Astrocyte (in vitro differentiated cells and primary cell): Measurements from ENCODE around the gene GLB1L2. TPM values are rescaled to one million over a fixed set of nuclear protein-coding genes. Genes with fewer than 3 reads are reported as not detected.

ENCODE experiments used
- DNase-seq: peaks from one replicate; pipeline ENCODE4 v3.0.0-alpha.2; 2010; ENCODE audit warnings: low read depth
- FAIRE-seq: peaks from 2 replicates; lab custom pipeline; 2011; peaks lifted over from hg19 to GRCh38; lab: Jason Lieb, UNC
- H2AFZ ChIP-seq: 2 replicates; pipeline ENCODE4 v1.6.0; 2012; ENCODE audit warnings: low read depth, low read length, inconsistent platforms
- H3K27ac ChIP-seq: 2 replicates; pipeline ENCODE4 v1.5.1; 2011; ENCODE audit warnings: low read depth, low read length, inconsistent platforms
- H3K27me3 ChIP-seq: 2 replicates; pipeline ENCODE4 v1.6.0; 2011; ENCODE audit warnings: low read length, inconsistent platforms; ENCODE audit not compliant: insufficient read depth
- H3K36me3 ChIP-seq: 2 replicates; pipeline ENCODE4 v1.5.1; 2011; ENCODE audit warnings: low read length, inconsistent platforms; ENCODE audit not compliant: insufficient read depth
- H3K4me1 ChIP-seq: 2 replicates; pipeline ENCODE4 v1.5.1; 2011; ENCODE audit warnings: low read length, inconsistent platforms; ENCODE audit not compliant: insufficient read depth
- H3K4me2 ChIP-seq: 2 replicates; pipeline ENCODE4 v1.6.0; 2012; ENCODE audit warnings: low read length, inconsistent platforms
- H3K4me3 ChIP-seq: 2 replicates; pipeline ENCODE4 v1.5.1; 2011; ENCODE audit warnings: low read depth, mild to moderate bottlenecking, low read length, inconsistent platforms; ENCODE audit not compliant: insufficient read depth
- H3K79me2 ChIP-seq: 2 replicates; pipeline ENCODE4 v1.6.0; 2012; ENCODE audit warnings: mild to moderate bottlenecking, low read length, inconsistent platforms; ENCODE audit not compliant: insufficient read depth
- H3K9ac ChIP-seq: 2 replicates; pipeline ENCODE4 v1.6.0; 2012; ENCODE audit warnings: mild to moderate bottlenecking, low read length, inconsistent platforms
- H3K9me3 ChIP-seq: 2 replicates; pipeline ENCODE4 v1.5.1; 2012; ENCODE audit warnings: low read depth, mild to moderate bottlenecking, low read length, inconsistent platforms; ENCODE audit not compliant: insufficient read depth
- H4K20me1 ChIP-seq: 2 replicates; pipeline ENCODE4 v1.6.0; 2012; ENCODE audit warnings: low read length, inconsistent platforms; ENCODE audit not compliant: insufficient read depth
- H3K27ac Mint-ChIP-seq: one replicate; pipeline ENCODE4 v1.8.0; 2021; ENCODE audit warnings: mild to moderate bottlenecking, mixed read lengths; ENCODE audit not compliant: unreplicated experiment
- H3K27me3 Mint-ChIP-seq: one replicate; pipeline ENCODE4 v1.8.0; 2021; ENCODE audit warnings: low read depth, mixed read lengths; ENCODE audit not compliant: unreplicated experiment
- H3K36me3 Mint-ChIP-seq: one replicate; pipeline ENCODE4 v1.8.0; 2021; ENCODE audit warnings: low read depth, mixed read lengths; ENCODE audit not compliant: unreplicated experiment
- H3K4me1 Mint-ChIP-seq: one replicate; pipeline ENCODE4 v1.8.0; 2021; ENCODE audit warnings: low read depth, mixed read lengths; ENCODE audit not compliant: unreplicated experiment
- H3K4me3 Mint-ChIP-seq: one replicate; pipeline ENCODE4 v1.8.0; 2021; ENCODE audit warnings: mild to moderate bottlenecking, moderate library complexity, mixed read lengths; ENCODE audit not compliant: unreplicated experiment
- H3K9me3 Mint-ChIP-seq: one replicate; pipeline ENCODE4 v1.8.0; 2021; ENCODE audit warnings: mild to moderate bottlenecking, mixed read lengths; ENCODE audit not compliant: unreplicated experiment
- CTCF ChIP-seq: IDR thresholded peaks from 2 replicates; pipeline ENCODE4 v1.5.1; 2011; ENCODE audit warnings: low read depth, mild to moderate bottlenecking, inconsistent platforms, low read length, moderate library complexity; ENCODE audit not compliant: insufficient read depth
- EZH2 ChIP-seq: IDR thresholded peaks from 2 replicates; pipeline ENCODE4 v1.6.1; 2012; ENCODE audit warnings: mild to moderate bottlenecking, low read length, inconsistent platforms; ENCODE audit not compliant: insufficient read depth
- total RNA-seq: library from RNA; stranded (reverse); gene quantifications from 2 replicates; pipeline ENCODE4 v1.2.1, GENCODE V29; 2021

The GLB1L2 gene
- total RNA-seq, 1 donor from 2014 or later, result 2.8 TPM

GRCh38 chr11:134392953-134393615, 61.3 kb downstream of the GLB1L2 start:
- Histone ChIP-seq H2AFZ (no peak overlapping the region), H3K27ac (no peak overlapping the region), H3K4me3 (no peak overlapping the region), H3K4me2 (no peak overlapping the region), H3K9ac (no peak overlapping the region), H3K4me1 (no peaks in the 10 kb centered on the region), H3K79me2 (no peaks in the 10 kb centered on the region), H3K27me3 (no peaks in the 10 kb centered on the region), H3K36me3 (no peaks in the 10 kb centered on the region), H3K9me3 (no peaks in the 10 kb centered on the region), H4K20me1 (no peaks in the 10 kb centered on the region)
- DNase-seq (no peak), FAIRE-seq (no peak)
- H3K4me1 Mint-ChIP-seq, result no peaks in the 10 kb centered on the region
- no peak overlapping the region for H3K4me3 Mint-ChIP-seq
- H3K27ac Mint-ChIP-seq, result no peak overlapping the region
- TF ChIP-seq EZH2, result no peak
- TF ChIP-seq CTCF, result no peak
- peaks cover 2% of the 10 kb centered on the region for H3K36me3 Mint-ChIP-seq
- no peaks in the 10 kb centered on the region for H3K9me3 Mint-ChIP-seq
- H3K27me3 Mint-ChIP-seq, result peaks cover 35% of the 10 kb centered on the region

DNA sequence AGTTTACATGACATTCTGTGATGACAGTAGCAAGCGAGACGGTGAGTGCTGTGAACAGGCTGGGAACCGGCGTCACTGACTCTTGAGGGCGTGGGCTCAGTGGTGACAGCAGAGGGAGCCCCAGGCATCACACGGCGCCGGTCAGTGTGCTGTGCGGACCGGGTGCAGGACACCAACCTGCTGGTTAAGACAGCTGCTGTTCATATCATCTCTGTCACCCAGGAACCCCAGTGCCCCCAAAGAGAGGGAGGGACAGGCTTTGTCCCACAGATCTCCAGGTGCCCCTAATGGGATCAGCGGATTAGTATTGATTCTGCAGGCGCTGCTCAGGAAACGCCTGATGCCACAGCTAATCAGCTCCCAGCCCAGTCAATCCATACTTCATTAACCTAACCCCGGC, 61.9 kb downstream of the GLB1L2 start:
- H3K36me3 ChIP-seq, result no peaks in the 10 kb centered on the region
- no peaks in the 10 kb centered on the region for H3K9me3 Mint-ChIP-seq
- no peak overlapping the region for H3K4me3 Mint-ChIP-seq
- no peak for TF ChIP-seq CTCF
- no peak for TF ChIP-seq EZH2
- no peak overlapping the region for H3K4me3 ChIP-seq
- H4K20me1 ChIP-seq, result no peaks in the 10 kb centered on the region
- H3K27ac ChIP-seq, result no peak overlapping the region
- H3K27me3 ChIP-seq, result no peaks in the 10 kb centered on the region
- FAIRE-seq (no peak), DNase-seq (no peak)
- H3K27me3 Mint-ChIP-seq, result peaks cover 38% of the 10 kb centered on the region
- no peak overlapping the region for H3K9ac ChIP-seq
- H3K9me3 ChIP-seq, result no peaks in the 10 kb centered on the region
- no peak overlapping the region for H2AFZ ChIP-seq
- H3K27ac Mint-ChIP-seq, result no peak overlapping the region
- peaks cover 2% of the 10 kb centered on the region for H3K36me3 Mint-ChIP-seq
- no peaks in the 10 kb centered on the region for H3K79me2 ChIP-seq
- H3K4me1 ChIP-seq, result no peaks in the 10 kb centered on the region
- no peaks in the 10 kb centered on the region for H3K4me1 Mint-ChIP-seq
- no peak overlapping the region for H3K4me2 ChIP-seq

DNA sequence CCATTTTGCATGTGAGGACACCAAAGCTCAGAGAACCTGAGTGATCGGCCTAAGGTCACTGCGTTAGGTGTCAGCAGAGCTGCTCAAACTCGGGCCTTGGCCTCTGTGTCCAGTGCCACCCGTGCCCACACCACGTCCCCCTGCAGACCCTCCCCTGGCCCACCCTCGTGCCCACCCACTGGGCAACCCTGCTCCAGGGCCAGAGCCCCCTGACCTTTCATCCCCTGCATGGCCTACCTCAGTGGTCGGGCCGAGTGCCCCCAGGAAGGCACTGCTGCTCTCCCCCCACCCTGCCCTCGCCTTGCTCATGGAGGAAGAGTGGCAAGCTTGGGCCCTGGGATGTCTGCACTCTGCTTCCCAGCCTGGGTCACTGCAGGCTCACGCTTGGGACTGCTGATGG, 62.5 kb downstream of the GLB1L2 start:
- no peak overlapping the region for H3K27ac ChIP-seq
- FAIRE-seq (no peak), DNase-seq (no peak)
- H3K27me3 ChIP-seq, result no peaks in the 10 kb centered on the region
- no peak overlapping the region for H2AFZ ChIP-seq
- H3K4me1 ChIP-seq, result no peaks in the 10 kb centered on the region
- H3K4me3 ChIP-seq, result no peak overlapping the region
- H3K9me3 ChIP-seq, result no peaks in the 10 kb centered on the region
- no peaks in the 10 kb centered on the region for H3K36me3 ChIP-seq
- no peaks in the 10 kb centered on the region for H3K79me2 ChIP-seq
- Mint-ChIP-seq H3K4me1 (no peaks in the 10 kb centered on the region), H3K27me3 (peaks cover 42% of the 10 kb centered on the region), H3K36me3 (peaks cover 2% of the 10 kb centered on the region), H3K27ac (peak overlapping the region; percentile 62), H3K4me3 (no peak overlapping the region), H3K9me3 (no peaks in the 10 kb centered on the region)
- H4K20me1 ChIP-seq, result no peaks in the 10 kb centered on the region
- no peak overlapping the region for H3K9ac ChIP-seq
- H3K4me2 ChIP-seq, result no peak overlapping the region
- TF ChIP-seq CTCF (no peak), EZH2 (no peak)
